AG09319 (cell line): Measurements from ENCODE around the gene TXNRD2.

Experiments used
- DNase-seq: peaks from one replicate; pipeline ENCODE4 v3.0.0-alpha.2; 2010; ENCODE audit warnings: low read depth; ENCODE audit errors: extremely low read depth
- TF ChIP-seq, protein P1 (sequence below): IDR thresholded peaks from 2 replicates; pipeline ENCODE4 v1.5.1; 2011; ENCODE audit warnings: low read depth, mild to moderate bottlenecking, inconsistent platforms, low read length, moderate library complexity

Gene TXNRD2

DNA sequence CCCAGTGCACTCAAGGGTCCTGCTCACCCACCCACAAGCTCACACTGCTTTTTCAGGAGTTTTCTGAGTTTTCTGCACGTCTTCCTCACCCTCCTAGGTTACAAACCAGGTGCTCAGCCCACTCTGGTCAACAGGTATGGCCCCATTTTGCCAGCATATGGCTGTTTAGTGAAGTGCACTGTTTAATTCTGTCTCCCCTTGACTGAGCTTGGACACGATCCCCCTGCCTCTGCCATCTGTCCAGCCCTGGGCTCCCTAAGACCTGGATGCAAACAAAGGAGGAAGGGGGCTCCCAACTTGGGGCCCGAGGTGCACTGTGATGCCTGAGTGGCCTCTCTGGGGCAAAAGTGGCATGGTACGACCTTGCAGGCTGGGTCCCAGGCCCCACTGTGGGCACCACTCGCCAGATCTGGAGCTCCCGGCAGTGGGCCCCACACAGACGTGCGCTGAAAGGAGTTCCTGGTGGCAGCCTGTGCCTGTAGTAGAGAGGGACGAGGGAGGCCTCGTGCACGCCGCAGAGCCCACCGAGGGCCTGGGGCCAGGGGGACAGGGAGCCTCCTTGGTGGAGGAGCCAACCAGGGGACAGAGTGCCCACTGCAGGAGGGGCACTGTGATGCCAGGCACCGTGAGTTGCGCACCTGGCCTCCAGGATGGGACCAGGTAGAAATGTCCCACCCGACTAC is 37.3 kb downstream of the TXNRD2 start:
- TF ChIP-seq, protein P1, sequence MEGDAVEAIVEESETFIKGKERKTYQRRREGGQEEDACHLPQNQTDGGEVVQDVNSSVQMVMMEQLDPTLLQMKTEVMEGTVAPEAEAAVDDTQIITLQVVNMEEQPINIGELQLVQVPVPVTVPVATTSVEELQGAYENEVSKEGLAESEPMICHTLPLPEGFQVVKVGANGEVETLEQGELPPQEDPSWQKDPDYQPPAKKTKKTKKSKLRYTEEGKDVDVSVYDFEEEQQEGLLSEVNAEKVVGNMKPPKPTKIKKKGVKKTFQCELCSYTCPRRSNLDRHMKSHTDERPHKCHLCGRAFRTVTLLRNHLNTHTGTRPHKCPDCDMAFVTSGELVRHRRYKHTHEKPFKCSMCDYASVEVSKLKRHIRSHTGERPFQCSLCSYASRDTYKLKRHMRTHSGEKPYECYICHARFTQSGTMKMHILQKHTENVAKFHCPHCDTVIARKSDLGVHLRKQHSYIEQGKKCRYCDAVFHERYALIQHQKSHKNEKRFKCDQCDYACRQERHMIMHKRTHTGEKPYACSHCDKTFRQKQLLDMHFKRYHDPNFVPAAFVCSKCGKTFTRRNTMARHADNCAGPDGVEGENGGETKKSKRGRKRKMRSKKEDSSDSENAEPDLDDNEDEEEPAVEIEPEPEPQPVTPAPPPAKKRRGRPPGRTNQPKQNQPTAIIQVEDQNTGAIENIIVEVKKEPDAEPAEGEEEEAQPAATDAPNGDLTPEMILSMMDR: no peak
- no peak for DNase-seq

DNA sequence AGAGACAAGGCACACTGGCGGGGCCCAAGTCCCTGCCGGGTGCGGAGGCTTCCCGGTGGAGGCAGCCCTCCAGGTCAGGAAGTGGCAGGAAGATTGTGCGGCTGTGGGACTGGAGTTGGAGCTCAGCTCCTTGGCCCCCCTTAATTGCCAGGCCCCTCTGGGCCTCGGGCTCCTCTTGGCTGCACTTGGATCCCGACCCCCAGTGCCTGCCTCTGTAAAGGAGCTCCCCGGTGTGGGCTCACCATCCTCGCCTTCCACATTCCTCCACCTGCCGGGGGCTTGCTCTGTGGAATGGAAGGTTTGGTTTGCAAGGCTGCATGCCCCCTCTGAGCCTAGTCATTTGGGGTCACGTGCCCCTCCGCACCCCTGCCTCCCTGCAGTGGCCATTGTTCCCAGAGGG is 38.1 kb downstream of the TXNRD2 start:
- DNase-seq: no peak
- TF ChIP-seq, protein P1: no peak

DNA sequence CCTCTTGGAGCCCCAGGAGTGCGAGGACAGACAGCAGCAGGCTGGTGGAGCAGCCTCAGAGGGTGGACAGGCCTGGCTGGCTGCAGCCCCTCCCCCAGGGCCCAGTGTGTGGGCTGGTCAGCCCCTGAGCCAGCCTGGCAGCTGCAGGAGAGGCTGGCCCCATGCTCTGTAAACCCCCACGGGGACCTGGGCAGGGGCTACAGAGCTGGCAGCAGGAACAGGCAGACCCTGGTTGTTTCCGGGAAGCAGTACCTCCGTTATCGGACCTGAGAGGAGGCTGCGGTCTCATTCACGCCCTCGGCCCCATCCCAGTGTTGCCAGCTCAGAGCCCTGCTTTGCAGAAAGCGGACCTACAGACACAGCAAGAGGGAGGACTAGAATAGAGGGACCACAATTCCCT is 38.6 kb downstream of the TXNRD2 start:
- no peak for DNase-seq
- TF ChIP-seq, protein P1: no peak

DNA sequence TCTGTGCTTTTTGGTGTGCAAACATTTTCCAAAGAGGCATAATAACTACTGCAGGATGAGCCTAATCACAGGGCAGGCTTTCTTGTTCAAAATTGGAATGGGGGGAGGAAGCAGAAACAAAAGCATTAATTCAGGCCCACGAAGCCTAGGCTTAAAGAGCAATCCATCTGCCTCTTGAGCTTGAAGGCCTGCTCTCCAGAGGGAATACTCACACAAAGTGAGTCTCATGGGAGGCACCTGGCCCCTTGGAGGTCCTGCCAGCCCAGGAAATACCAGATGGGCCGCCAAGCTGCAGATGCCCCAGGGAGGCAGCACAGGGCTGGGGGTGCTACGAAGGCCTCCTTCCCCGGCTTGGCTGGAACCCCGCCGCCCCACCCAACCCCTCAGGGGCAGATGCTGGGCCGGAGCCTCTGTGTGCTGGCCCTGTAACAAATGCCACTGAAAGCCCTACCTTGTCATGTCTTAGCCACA is 39.3 kb downstream of the TXNRD2 start:
- TF ChIP-seq, protein P1: no peak
- no peak for DNase-seq

DNA sequence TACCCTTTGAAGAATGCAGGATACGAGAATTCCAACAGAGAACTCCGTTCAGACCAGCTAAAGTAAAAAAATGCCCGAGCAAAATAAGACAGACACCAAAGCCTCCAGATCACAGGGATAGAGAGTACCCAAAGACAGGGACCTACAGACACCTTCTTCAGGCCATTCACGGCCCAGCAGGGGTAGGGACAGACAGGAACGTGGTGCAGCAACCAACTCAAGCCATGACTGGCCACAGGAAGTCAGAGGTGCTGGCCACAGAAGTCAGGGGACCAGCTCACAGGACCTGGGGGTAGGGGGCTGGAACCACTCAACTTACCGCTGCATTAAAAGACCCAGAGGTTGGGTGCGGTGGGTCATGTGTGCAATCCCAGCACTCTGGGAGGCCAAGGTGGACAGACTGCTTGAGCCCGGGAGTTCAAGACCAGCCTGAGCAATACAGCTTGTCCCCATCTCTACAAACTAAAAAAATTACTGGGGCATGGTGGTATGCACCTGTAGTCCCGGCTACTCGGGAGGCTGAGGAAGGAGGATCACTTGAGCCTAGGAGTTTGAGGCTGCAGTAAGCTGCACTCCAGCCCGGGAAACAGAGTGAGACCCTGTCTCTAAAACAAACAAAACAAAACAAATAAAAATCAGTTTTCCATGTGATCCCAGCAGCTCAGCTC is 39.9 kb downstream of the TXNRD2 start:
- TF ChIP-seq, protein P1: no peak
- no peak for DNase-seq

DNA sequence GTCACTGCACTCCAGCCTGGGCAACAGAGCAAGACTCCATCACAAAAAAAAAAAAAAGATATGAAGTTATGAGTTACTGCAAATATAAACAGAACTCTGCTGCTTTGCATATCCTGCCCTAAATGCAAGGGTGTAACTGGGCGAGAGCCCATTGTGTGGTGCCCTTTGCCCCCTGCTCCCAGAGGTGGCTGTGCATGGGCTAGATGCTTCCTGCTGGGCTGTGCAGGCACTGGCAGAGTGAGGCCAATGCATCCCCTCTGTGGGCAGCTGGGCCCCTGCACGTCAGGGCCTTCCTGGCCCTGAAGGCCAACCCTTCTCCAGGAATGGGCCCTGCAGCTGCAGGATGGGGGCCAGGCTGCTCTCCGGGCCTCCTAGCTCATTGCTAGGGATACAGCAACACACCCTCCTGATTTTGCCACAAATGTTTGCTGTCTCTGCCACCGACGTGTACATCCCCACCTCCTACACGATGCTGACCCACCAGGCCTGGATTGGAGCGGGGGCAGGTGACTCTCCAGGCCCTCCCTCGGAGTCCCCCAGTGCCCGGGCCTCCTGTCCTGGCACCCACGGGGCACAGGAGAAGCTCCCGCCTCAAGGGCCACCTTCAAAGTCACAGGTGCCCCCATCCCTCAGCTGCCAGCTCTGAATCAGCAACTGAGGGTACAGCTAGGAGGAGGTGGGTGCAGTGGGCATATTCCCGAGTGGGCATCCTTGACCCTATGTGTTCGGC is 40.7 kb downstream of the TXNRD2 start:
- no peak for DNase-seq
- TF ChIP-seq, protein P1: no peak
